LNCAP (cell line): ENCODE measurements around the gene RAP1A.

ENCODE experiments used
- CTCF ChIP-seq: fragments of 450-650 bp; IDR thresholded peaks from 2 replicates; pipeline ENCODE4 v1.5.1; 2017; ENCODE audit warnings: mild to moderate bottlenecking

The RAP1A gene

GRCh38 chr1:111761717-111762116 is 142.1 kb downstream of the RAP1A start:
- TF ChIP-seq CTCF = no peak

GRCh38 chr1:111762332-111762731 is 142.7 kb downstream of the RAP1A start:
- TF ChIP-seq CTCF = no peak
